Panc1 (cell line): ENCODE measurements around the gene GIPC3. TPM values are rescaled to one million over a fixed set of nuclear protein-coding genes. Genes with fewer than 3 reads are reported as not detected.

Experiments used
- ATAC-seq: fragments of 200-7000 bp; cut with Tn5 transposase; 2 replicates; pipeline ENCODE4 v1.9.1; 2020; ENCODE audit warnings: mild to moderate bottlenecking, moderate library complexity
- BruUV-seq: library from RNA; stranded (reverse); fragments of 400-500 nt; replicated peaks from 2 replicates; lab custom pipeline; 2021; lab: Mats Ljungman, UMichigan
- CTCF ChIA-PET: fragments of 300-600 bp; sonication (Branson Sonifier 250); formaldehyde crosslinking; loops from one replicate; lab custom pipeline; 2022; ENCODE audit warnings: antibody characterized with exemption; lab: Charles Lee
- POLR2A ChIA-PET: fragments of 300-600 bp; sonication (Branson Sonifier 250); formaldehyde crosslinking; loops from one replicate; lab custom pipeline; 2022; ENCODE audit warnings: antibody characterized with exemption; lab: Charles Lee
- DNase-seq: peaks from one replicate; pipeline ENCODE4 v3.0.0-alpha.2; 2010; ENCODE audit warnings: low read depth, low spot score
- H3K27ac ChIP-seq: 2 replicates; pipeline ENCODE4 v1.5.1; 2011; ENCODE audit warnings: mild to moderate bottlenecking, low read length, inconsistent platforms
- H3K27me3 ChIP-seq: fragments of 200-500 bp; sonication (Bioruptor generic); 2 replicates; pipeline ENCODE4 v1.6.0; 2014; ENCODE audit warnings: low read length, inconsistent platforms; ENCODE audit not compliant: control insufficient read depth, insufficient read depth
- H3K36me3 ChIP-seq: fragments of 200-500 bp; sonication (Bioruptor generic); 2 replicates; pipeline ENCODE4 v1.5.1; 2014; ENCODE audit warnings: inconsistent platforms, mild to moderate bottlenecking, low read length, moderate library complexity; ENCODE audit not compliant: control insufficient read depth, insufficient read depth
- H3K4me1 ChIP-seq: 2 replicates; pipeline ENCODE4 v1.5.1; 2011; ENCODE audit warnings: inconsistent platforms, mild to moderate bottlenecking, low read length, moderate library complexity; ENCODE audit not compliant: control insufficient read depth, insufficient read depth
- H3K4me3 ChIP-seq, 2 experiments: 2 replicates each; pipeline ENCODE4 v1.5.1; 2011 to 2012; ENCODE audit warnings: low read depth in 2 of 2, low read length in 2 of 2, mild to moderate bottlenecking in 2 of 2, inconsistent platforms in 1 of 2, moderate library complexity in 1 of 2
- H3K9me3 ChIP-seq: fragments of 200-500 bp; sonication (Bioruptor generic); 2 replicates; pipeline ENCODE4 v1.5.1; 2014; ENCODE audit warnings: low read depth, mild to moderate bottlenecking, inconsistent platforms, low read length, moderate library complexity; ENCODE audit not compliant: control insufficient read depth, insufficient read depth
- CTCF ChIP-seq: fragments of 450-650 bp; IDR thresholded peaks from 2 replicates; pipeline ENCODE4 v1.5.1; 2017; ENCODE audit warnings: mild to moderate bottlenecking
- POLR2AphosphoS5 ChIP-seq: IDR thresholded peaks from 2 replicates; pipeline ENCODE4 v1.6.1; 2012; ENCODE audit warnings: mild to moderate bottlenecking, low read depth, low read length, moderate library complexity
- REST ChIP-seq, 2 experiments: IDR thresholded peaks; 2 replicates each; pipeline ENCODE4 v1.6.1; 2011 to 2012; ENCODE audit warnings: low read depth in 2 of 2, control low read depth in 1 of 2, low read length in 1 of 2, mild to moderate bottlenecking in 1 of 2, moderate library complexity in 1 of 2; ENCODE audit not compliant: insufficient read depth in 1 of 2
- SIN3A ChIP-seq: IDR thresholded peaks from 2 replicates; pipeline ENCODE4 v1.6.1; 2012; ENCODE audit warnings: low read depth, mild to moderate bottlenecking, low read length, moderate library complexity, borderline replicate concordance; ENCODE audit not compliant: insufficient read depth
- TCF7L2 ChIP-seq: IDR thresholded peaks from 2 replicates; pipeline ENCODE4 v1.6.1; 2011; ENCODE audit warnings: mild to moderate bottlenecking, low read depth, low read length, inconsistent platforms
- in situ Hi-C: cut with HindIII; loops from 2 replicates; pipeline ENCODE4 v1.10.0; 2016; ENCODE audit warnings: low sequenced_read_pairs, low pct_unique_long_range_greater_than_20kb
- intact Hi-C: fragments of 100-400 bp; cut with micrococcal nuclease; formaldehyde crosslinking; loops from one replicate; pipeline ENCODE4 v1.10.0; 2022; ENCODE audit not compliant: unreplicated experiment
- total RNA-seq: library from RNA; stranded (reverse); gene quantifications from one replicate; pipeline ENCODE4 v1.2.1, GENCODE V29; 2021; ENCODE audit not compliant: unreplicated experiment

GIPC3 gene
- total RNA-seq, 1 experiment from 2014 or later: 0.92 TPM

DNA sequence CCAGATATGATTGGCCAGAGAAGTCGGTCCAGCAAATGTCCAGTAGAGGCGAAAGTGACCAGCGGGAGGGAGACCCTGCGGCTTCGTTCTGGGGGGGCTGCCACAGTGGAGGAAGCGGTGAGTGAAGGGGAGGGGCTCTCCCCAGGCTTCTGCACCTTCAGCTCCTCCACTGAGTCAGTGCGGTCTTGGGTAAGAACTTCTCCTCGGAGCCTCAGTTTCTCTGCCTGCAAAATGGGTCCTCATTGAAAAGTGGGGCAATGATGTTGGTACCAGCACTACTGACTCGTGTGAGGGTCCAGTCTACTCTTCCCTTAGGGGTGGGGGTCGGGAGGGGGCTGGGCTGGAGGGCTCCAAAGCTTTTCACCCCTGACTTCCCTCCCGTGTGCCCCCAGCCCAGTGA is 4.2 kb downstream of the GIPC3 start:
- in situ Hi-C loops (no loop called here), intact Hi-C loops (no loop called here)
- no peaks in the 10 kb centered on the region for H3K27me3 ChIP-seq
- no TSS peak for BruUV-seq
- ATAC-seq (no peak), DNase-seq (no peak)
- H3K4me1 ChIP-seq: no peaks in the 10 kb centered on the region
- POLR2A ChIA-PET: interaction anchor here (0.6 kb wide), 1 partner anchor 103 kb away, joined by 6 read pairs; no protein-coding TSS in a partner anchor
- no peaks in the 10 kb centered on the region for H3K9me3 ChIP-seq
- TF ChIP-seq TCF7L2 (no peak), SIN3A (no peak), POLR2AphosphoS5 (no peak), CTCF (no peak), REST (IDR thresholded peaks at IDR 0.05; ENCODE audit: insufficient read depth in 1 of 2, low read depth in 2 of 2, low read length in 1 of 2) (no peak)
- H3K4me3 ChIP-seq: no peak overlapping the region
- CTCF ChIA-PET: interaction anchor here (0.6 kb wide), 1 partner anchor 12 kb away, joined by 3 read pairs; no protein-coding TSS in a partner anchor
- H3K27ac ChIP-seq: no peak overlapping the region
- H3K36me3 ChIP-seq: no peaks in the 10 kb centered on the region

DNA sequence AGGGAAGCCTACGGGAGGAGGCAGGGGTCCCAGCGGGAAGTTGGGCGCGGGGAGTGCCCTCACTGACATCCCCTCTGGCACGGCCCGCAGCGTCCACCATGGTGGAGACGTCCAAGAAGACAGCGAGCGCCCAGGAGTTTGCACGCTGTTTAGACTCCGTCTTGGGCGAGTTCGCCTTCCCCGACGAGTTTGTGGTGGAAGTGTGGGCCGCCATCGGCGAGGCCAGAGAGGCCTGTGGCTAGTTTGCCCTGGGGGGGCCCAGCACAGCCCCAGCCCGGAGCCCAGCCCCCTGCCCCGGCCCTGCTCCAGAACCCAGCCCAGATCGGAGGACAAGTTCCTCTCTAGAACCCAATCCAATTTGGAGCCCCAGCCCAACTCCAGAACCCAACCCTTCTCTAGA is 4.7 kb downstream of the GIPC3 start:
- Histone ChIP-seq H3K4me3 (no peak overlapping the region), H3K27me3 (no peaks in the 10 kb centered on the region), H3K4me1 (no peaks in the 10 kb centered on the region), H3K9me3 (no peaks in the 10 kb centered on the region), H3K36me3 (no peaks in the 10 kb centered on the region), H3K27ac (no peak overlapping the region)
- CTCF ChIA-PET: interaction anchor here (1.0 kb wide), 1 partner anchor 9 kb away, joined by 5 read pairs; no protein-coding TSS in a partner anchor
- BruUV-seq: no TSS peak
- in situ Hi-C loops (no loop called here), intact Hi-C loops (no loop called here)
- TF ChIP-seq POLR2AphosphoS5: no peak
- no peak for TF ChIP-seq CTCF
- no peak for TF ChIP-seq REST (IDR thresholded peaks at IDR 0.05; ENCODE audit: insufficient read depth in 1 of 2, low read depth in 2 of 2, low read length in 1 of 2)
- no peak for TF ChIP-seq SIN3A
- POLR2A ChIA-PET: no interaction called here
- DNase-seq: no peak
- no peak for ATAC-seq
